ENCODE data around the gene BICC1. TPM values are rescaled to one million over a fixed set of nuclear protein-coding genes. Genes with fewer than 3 reads are reported as not detected.
A peak's percentile ranks its signal among the peaks of the same experiment; 100 is the strongest.

Gene BICC1
- total RNA-seq = 210 and 254 TPM in 2 replicates

GRCh38 chr10:58512491-58513187, at the start of gene BICC1:
Gene BICC1, plus strand, starts transcription at chr10:58512872. Its CDS starts 272 bp downstream, at chr10:58513144.
- Histone ChIP-seq H3K9me3 (ENCODE audit: low read depth, low read length) (no peaks in the 10 kb centered on the region), H2AFZ (ENCODE audit: low read length) (peak within 1 kb of the TSS; percentile 80), H3K27ac (ENCODE audit: low read depth, low read length) (peak within 1 kb of the TSS; percentile 88), H3K79me2 (ENCODE audit: insufficient read depth, low read length) (peaks cover 47% of the 10 kb centered on the region), H3K4me1 (ENCODE audit: insufficient read depth, low read length) (peaks cover 45% of the 10 kb centered on the region), H3K4me2 (ENCODE audit: insufficient read depth, low read length) (peak within 1 kb of the TSS; percentile 94), H3K27me3 (ENCODE audit: insufficient read depth, low read length) (no peaks in the 10 kb centered on the region), H3K36me3 (ENCODE audit: insufficient read depth, low read length) (no peaks in the 10 kb centered on the region), H3K4me3 (ENCODE audit: insufficient read depth, low read length) (peak within 1 kb of the TSS; percentile 90), H4K20me1 (ENCODE audit: insufficient read depth, low read length) (peaks cover 11% of the 10 kb centered on the region)
- peak; percentile 96 for DNase-seq (ENCODE audit: insufficient read length, low spot score, missing footprints)
- TF ChIP-seq CTCF (IDR thresholded peaks at IDR 0.05; ENCODE audit: extremely low read depth, low read depth, low read length) = no peak

GRCh38 chr10:58464956-58465355, 47.7 kb upstream of the BICC1 start:
- TF ChIP-seq CTCF (IDR thresholded peaks at IDR 0.05; ENCODE audit: extremely low read depth, low read depth, low read length) = no peak
- Histone ChIP-seq H3K4me2 (ENCODE audit: insufficient read depth, low read length) (no peak overlapping the region), H2AFZ (ENCODE audit: low read length) (peak overlapping the region; percentile 33), H3K4me3 (ENCODE audit: insufficient read depth, low read length) (no peak overlapping the region), H3K27me3 (ENCODE audit: insufficient read depth, low read length) (no peaks in the 10 kb centered on the region), H4K20me1 (ENCODE audit: insufficient read depth, low read length) (no peaks in the 10 kb centered on the region), H3K36me3 (ENCODE audit: insufficient read depth, low read length) (no peaks in the 10 kb centered on the region), H3K4me1 (ENCODE audit: insufficient read depth, low read length) (peaks cover 20% of the 10 kb centered on the region), H3K27ac (ENCODE audit: low read depth, low read length) (no peak overlapping the region), H3K79me2 (ENCODE audit: insufficient read depth, low read length) (no peaks in the 10 kb centered on the region), H3K9me3 (ENCODE audit: low read depth, low read length) (no peaks in the 10 kb centered on the region)
- no peak for DNase-seq (ENCODE audit: insufficient read length, low spot score, missing footprints)

GRCh38 chr10:58465629-58466028, 47.0 kb upstream of the BICC1 start:
- H3K4me2 ChIP-seq (ENCODE audit: insufficient read depth, low read length) = no peak overlapping the region
- no peak for TF ChIP-seq CTCF (IDR thresholded peaks at IDR 0.05; ENCODE audit: extremely low read depth, low read depth, low read length)
- H4K20me1 ChIP-seq (ENCODE audit: insufficient read depth, low read length) = no peaks in the 10 kb centered on the region
- no peaks in the 10 kb centered on the region for H3K36me3 ChIP-seq (ENCODE audit: insufficient read depth, low read length)
- H3K4me3 ChIP-seq (ENCODE audit: insufficient read depth, low read length) = no peak overlapping the region
- H2AFZ ChIP-seq (ENCODE audit: low read length) = peak overlapping the region; percentile 33
- no peaks in the 10 kb centered on the region for H3K79me2 ChIP-seq (ENCODE audit: insufficient read depth, low read length)
- H3K9me3 ChIP-seq (ENCODE audit: low read depth, low read length) = no peaks in the 10 kb centered on the region
- H3K27me3 ChIP-seq (ENCODE audit: insufficient read depth, low read length) = no peaks in the 10 kb centered on the region
- no peak overlapping the region for H3K27ac ChIP-seq (ENCODE audit: low read depth, low read length)
- peaks cover 20% of the 10 kb centered on the region for H3K4me1 ChIP-seq (ENCODE audit: insufficient read depth, low read length)
- no peak for DNase-seq (ENCODE audit: insufficient read length, low spot score, missing footprints)

GRCh38 chr10:58467931-58468635, 44.6 kb upstream of the BICC1 start:
- H4K20me1 ChIP-seq (ENCODE audit: insufficient read depth, low read length) = no peaks in the 10 kb centered on the region
- DNase-seq (ENCODE audit: insufficient read length, low spot score, missing footprints) = no peak
- no peak overlapping the region for H2AFZ ChIP-seq (ENCODE audit: low read length)
- H3K4me3 ChIP-seq (ENCODE audit: insufficient read depth, low read length) = no peak overlapping the region
- no peak overlapping the region for H3K27ac ChIP-seq (ENCODE audit: low read depth, low read length)
- no peaks in the 10 kb centered on the region for H3K9me3 ChIP-seq (ENCODE audit: low read depth, low read length)
- peaks cover 20% of the 10 kb centered on the region for H3K4me1 ChIP-seq (ENCODE audit: insufficient read depth, low read length)
- H3K4me2 ChIP-seq (ENCODE audit: insufficient read depth, low read length) = no peak overlapping the region
- H3K27me3 ChIP-seq (ENCODE audit: insufficient read depth, low read length) = no peaks in the 10 kb centered on the region
- no peaks in the 10 kb centered on the region for H3K79me2 ChIP-seq (ENCODE audit: insufficient read depth, low read length)
- TF ChIP-seq CTCF (IDR thresholded peaks at IDR 0.05; ENCODE audit: extremely low read depth, low read depth, low read length) = no peak
- no peaks in the 10 kb centered on the region for H3K36me3 ChIP-seq (ENCODE audit: insufficient read depth, low read length)

All from osteoblast (primary cell).